Glutamatergic neuron (in vitro differentiated cells): ENCODE data around the gene RASSF5. TPM values are rescaled to one million over a fixed set of nuclear protein-coding genes. Genes with fewer than 3 reads are reported as not detected.

Experiments used
- DNase-seq: peaks from one replicate; pipeline ENCODE4 v3.0.0; 2022
- H3K27ac Mint-ChIP-seq: one replicate; pipeline ENCODE4 v1.8.0; 2020; ENCODE audit warnings: mild to moderate bottlenecking, mixed read lengths, inconsistent platforms; ENCODE audit not compliant: unreplicated experiment
- H3K27me3 Mint-ChIP-seq: one replicate; pipeline ENCODE4 v1.8.0; 2020; ENCODE audit warnings: mild to moderate bottlenecking, moderate library complexity, mixed read lengths, inconsistent platforms; ENCODE audit not compliant: unreplicated experiment
- H3K36me3 Mint-ChIP-seq: one replicate; pipeline ENCODE4 v1.8.0; 2020; ENCODE audit warnings: mild to moderate bottlenecking, mixed read lengths, inconsistent platforms; ENCODE audit not compliant: unreplicated experiment
- H3K4me1 Mint-ChIP-seq: one replicate; pipeline ENCODE4 v1.8.0; 2020; ENCODE audit warnings: mild to moderate bottlenecking, low read depth, mixed read lengths, inconsistent platforms; ENCODE audit not compliant: unreplicated experiment
- H3K4me3 Mint-ChIP-seq: one replicate; pipeline ENCODE4 v1.8.0; 2020; ENCODE audit warnings: mild to moderate bottlenecking, mixed read lengths, inconsistent platforms; ENCODE audit not compliant: unreplicated experiment
- H3K9me3 Mint-ChIP-seq: one replicate; pipeline ENCODE4 v1.8.0; 2020; ENCODE audit warnings: mild to moderate bottlenecking, moderate library complexity, mixed read lengths, inconsistent platforms; ENCODE audit not compliant: unreplicated experiment
- CTCF ChIP-seq: fragments of 200-600 bp; sonication (generic); IDR thresholded peaks from one replicate; pipeline ENCODE4 v1.5.0; 2021; ENCODE audit not compliant: partially characterized antibody, unreplicated experiment
- total RNA-seq: library from RNA; stranded (reverse); fragmentation: NEBNext Ultra II Directional; extraction: Animal tissue kit (Norgen Biotek cat#: 25700); gene quantifications from one replicate; pipeline ENCODE4 v1.2.1, GENCODE V29; 2021; ENCODE audit not compliant: unreplicated experiment

The RASSF5 gene
- total RNA-seq, 1 donor from 2014 or later: 2.7 TPM

GRCh38 chr1:206476058-206476457, 31.3 kb upstream of the RASSF5 start:
- no peak overlapping the region for H3K4me3 Mint-ChIP-seq

DNA sequence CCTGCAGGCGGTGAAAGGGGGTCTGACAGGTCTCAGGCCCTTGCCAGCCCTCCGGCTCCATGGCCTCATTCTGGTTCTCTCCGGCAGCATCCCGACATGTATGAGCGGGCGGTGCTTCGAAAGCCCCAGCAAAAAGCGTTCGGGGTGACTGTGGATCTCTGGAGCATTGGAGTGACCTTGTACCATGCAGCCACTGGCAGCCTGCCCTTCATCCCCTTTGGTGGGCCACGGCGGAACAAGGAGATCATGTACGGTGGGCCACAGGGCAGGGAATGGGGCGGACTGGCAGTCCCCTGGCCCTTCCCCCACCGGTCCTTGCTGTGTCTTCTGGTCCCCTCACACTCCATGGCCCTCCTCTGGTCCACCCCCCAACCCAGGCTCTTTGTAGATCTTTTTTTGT, 30.7 kb upstream of the RASSF5 start:
- Mint-ChIP-seq H3K27me3 (peaks cover 4% of the 10 kb centered on the region), H3K4me3 (no peak overlapping the region)

More at GRCh38 chr1:206476058-206476457, 31.3 kb upstream of the RASSF5 start:
- H3K4me1 Mint-ChIP-seq: peaks cover 4% of the 10 kb centered on the region
- peaks cover 3% of the 10 kb centered on the region for H3K27me3 Mint-ChIP-seq
- H3K27ac Mint-ChIP-seq: no peak overlapping the region
- H3K36me3 Mint-ChIP-seq: no peaks in the 10 kb centered on the region
- no peak for TF ChIP-seq CTCF
- H3K9me3 Mint-ChIP-seq: peaks cover 2% of the 10 kb centered on the region
- DNase-seq: no peak

GRCh38 chr1:206477110-206477509, 30.2 kb upstream of the RASSF5 start:
- Mint-ChIP-seq H3K27me3 (peaks cover 4% of the 10 kb centered on the region), H3K4me3 (no peak overlapping the region), H3K4me1 (peaks cover 4% of the 10 kb centered on the region), H3K9me3 (peaks cover 2% of the 10 kb centered on the region), H3K27ac (no peak overlapping the region), H3K36me3 (no peaks in the 10 kb centered on the region)
- no peak for DNase-seq
- no peak for TF ChIP-seq CTCF

More for the DNA sequence above, 30.7 kb upstream of the RASSF5 start:
- Mint-ChIP-seq H3K4me1 (peaks cover 4% of the 10 kb centered on the region), H3K27ac (no peak overlapping the region), H3K36me3 (no peaks in the 10 kb centered on the region), H3K9me3 (peaks cover 2% of the 10 kb centered on the region)
- no peak for DNase-seq
- TF ChIP-seq CTCF: no peak

DNA sequence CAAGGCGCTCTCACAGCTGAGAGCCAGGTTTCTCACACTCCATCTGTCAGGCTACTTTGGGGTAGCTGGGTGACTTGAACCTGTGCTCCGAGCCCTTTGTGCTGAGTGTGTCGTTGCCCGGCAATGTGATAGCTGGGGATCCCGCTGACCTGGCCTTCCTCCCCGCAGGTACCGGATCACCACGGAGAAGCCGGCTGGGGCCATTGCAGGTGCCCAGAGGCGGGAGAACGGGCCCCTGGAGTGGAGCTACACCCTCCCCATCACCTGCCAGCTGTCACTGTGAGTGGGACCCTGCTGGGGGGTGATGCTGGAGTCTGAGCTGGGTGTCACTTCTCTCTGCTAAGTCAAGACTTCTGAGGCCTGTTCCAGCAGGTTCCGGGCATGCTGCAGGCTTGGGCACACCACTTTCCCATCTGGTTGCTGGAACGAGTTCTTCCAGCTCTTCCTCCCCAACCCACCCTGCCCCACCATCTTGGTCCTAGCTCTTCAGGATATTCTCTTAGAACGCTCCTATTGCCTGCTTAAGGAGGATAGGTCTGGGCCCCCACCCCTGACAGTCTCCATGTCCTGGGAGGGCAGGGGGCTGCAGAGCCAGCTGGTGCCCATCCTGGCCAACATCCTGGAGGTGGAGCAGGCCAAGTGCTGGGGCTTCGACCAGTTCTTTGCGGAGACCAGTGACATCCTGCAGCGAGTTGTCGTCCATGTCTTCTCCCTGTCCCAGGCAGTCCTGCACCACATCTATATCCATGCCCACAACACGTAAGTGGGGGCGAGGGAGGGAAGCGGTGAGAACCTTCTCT, 29.6 kb upstream of the RASSF5 start:
- peaks cover 2% of the 10 kb centered on the region for H3K9me3 Mint-ChIP-seq
- no peaks in the 10 kb centered on the region for H3K4me1 Mint-ChIP-seq
- no peak overlapping the region for H3K27ac Mint-ChIP-seq
- TF ChIP-seq CTCF: no peak
- no peaks in the 10 kb centered on the region for H3K36me3 Mint-ChIP-seq
- H3K27me3 Mint-ChIP-seq: peaks cover 4% of the 10 kb centered on the region
- DNase-seq: no peak
- H3K4me3 Mint-ChIP-seq: no peak overlapping the region

GRCh38 chr1:206478746-206479145, 28.6 kb upstream of the RASSF5 start:
- H3K27ac Mint-ChIP-seq: no peak overlapping the region
- no peak for DNase-seq
- H3K9me3 Mint-ChIP-seq: peaks cover 2% of the 10 kb centered on the region
- no peak overlapping the region for H3K4me3 Mint-ChIP-seq
- no peaks in the 10 kb centered on the region for H3K36me3 Mint-ChIP-seq
- H3K27me3 Mint-ChIP-seq: peaks cover 6% of the 10 kb centered on the region
- TF ChIP-seq CTCF: no peak
- no peaks in the 10 kb centered on the region for H3K4me1 Mint-ChIP-seq
